ENCODE results near the gene CELSR3. TPM values are rescaled to one million over a fixed set of nuclear protein-coding genes. Genes with fewer than 3 reads are reported as not detected.

CELSR3 gene
- total RNA-seq, 2 donors from 2014 or later = 20.7 to 30.1 TPM

DNA sequence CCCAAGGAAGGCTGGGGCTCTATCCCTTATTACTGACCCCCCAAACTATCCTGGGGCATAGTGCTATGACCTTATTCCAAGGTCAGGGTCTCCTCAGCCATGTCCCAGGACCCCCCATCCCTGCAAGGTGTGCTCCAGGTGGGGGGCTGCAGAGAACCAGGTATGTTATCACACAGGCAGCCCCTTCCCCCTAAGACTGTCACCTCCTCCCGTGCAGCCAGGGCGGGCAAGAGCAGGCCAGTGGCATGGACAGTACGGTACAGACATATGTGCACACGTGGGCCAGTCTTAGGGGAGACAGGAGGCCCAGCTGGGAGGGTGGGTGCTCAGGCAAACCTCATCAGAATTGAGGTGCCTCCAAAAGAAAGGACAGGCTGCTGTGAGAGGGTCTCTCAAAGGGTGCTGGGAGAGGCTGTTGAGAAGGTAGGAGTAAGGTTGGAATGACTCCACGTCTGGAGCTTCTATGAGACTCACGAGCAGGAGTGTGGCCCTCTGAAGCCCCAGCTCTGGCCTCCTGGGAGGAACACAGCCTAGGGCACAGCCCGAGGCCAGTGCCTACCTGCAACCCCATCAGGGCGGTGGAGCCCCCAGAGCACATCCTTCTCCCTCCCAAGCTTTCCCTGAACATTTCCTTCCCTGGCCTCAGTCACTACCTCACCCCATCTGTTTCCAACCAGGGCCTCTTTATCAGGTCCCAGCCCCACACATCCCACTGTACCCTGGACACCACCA lies 65.8 kb downstream of the CELSR3 start:
- Mint-ChIP-seq H3K9me3 (no peaks in the 10 kb centered on the region), H3K27me3 (ENCODE audit: insufficient read depth) (peaks cover 9% of the 10 kb centered on the region), H3K27ac (peak overlapping the region; percentile 53), H3K4me3 (no peak overlapping the region), H3K36me3 (ENCODE audit: low read depth) (peaks cover 38% of the 10 kb centered on the region), H3K4me1 (peaks cover 13% of the 10 kb centered on the region)
- H3K27me3 ChIP-seq (ENCODE audit: control insufficient read depth, insufficient read depth, low read length, poor library complexity, severe bottlenecking) = peaks cover 17% of the 10 kb centered on the region
- TF ChIP-seq, protein P1, sequence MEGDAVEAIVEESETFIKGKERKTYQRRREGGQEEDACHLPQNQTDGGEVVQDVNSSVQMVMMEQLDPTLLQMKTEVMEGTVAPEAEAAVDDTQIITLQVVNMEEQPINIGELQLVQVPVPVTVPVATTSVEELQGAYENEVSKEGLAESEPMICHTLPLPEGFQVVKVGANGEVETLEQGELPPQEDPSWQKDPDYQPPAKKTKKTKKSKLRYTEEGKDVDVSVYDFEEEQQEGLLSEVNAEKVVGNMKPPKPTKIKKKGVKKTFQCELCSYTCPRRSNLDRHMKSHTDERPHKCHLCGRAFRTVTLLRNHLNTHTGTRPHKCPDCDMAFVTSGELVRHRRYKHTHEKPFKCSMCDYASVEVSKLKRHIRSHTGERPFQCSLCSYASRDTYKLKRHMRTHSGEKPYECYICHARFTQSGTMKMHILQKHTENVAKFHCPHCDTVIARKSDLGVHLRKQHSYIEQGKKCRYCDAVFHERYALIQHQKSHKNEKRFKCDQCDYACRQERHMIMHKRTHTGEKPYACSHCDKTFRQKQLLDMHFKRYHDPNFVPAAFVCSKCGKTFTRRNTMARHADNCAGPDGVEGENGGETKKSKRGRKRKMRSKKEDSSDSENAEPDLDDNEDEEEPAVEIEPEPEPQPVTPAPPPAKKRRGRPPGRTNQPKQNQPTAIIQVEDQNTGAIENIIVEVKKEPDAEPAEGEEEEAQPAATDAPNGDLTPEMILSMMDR (conservative IDR thresholded peaks at IDR 0.05) = no peak
- H3K4me1 ChIP-seq (ENCODE audit: control insufficient read depth, insufficient read depth, low read length) = no peaks in the 10 kb centered on the region
- H3K4me3 ChIP-seq (ENCODE audit: low read length) = no peak overlapping the region
- DNase-seq = no peak
- no peak overlapping the region for H3K27ac ChIP-seq (ENCODE audit: low read depth, low read length)
- peaks cover 32% of the 10 kb centered on the region for H3K36me3 ChIP-seq (ENCODE audit: control insufficient read depth, insufficient read depth, low read length)
- H3K9ac ChIP-seq (ENCODE audit: extremely low read depth, low read length, poor library complexity, severe bottlenecking) = no peak overlapping the region
- H3K9me3 ChIP-seq (ENCODE audit: control insufficient read depth, low read length) = no peaks in the 10 kb centered on the region
- WGBS, 2 experiments (ENCODE audit: insufficient coverage in 1 of 2, insufficient read length in 1 of 2) = 89 to 91% methylated on average over 6 to 8 of the region's 8 CpGs

DNA sequence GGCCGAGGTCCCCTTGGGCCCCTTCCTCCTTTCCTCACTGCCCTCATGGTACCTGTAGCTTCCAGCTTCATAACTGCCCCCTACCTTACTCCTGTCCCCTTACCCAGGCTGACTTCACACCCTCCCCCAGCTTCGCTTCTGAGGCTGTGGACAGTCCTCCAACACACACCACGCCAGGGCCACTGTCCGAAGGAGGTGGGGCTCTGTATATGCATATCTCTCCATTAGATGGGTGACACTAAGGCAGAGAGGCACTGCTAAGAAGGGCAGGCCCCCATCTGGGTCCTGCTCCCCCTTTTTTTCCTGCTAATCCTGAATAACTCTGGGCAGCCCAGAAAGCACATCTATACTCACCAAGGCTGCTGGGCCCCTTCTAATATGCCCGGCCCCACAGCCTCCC lies 66.5 kb downstream of the CELSR3 start:
- no peak overlapping the region for H3K27ac ChIP-seq (ENCODE audit: low read depth, low read length)
- H3K27ac Mint-ChIP-seq = no peak overlapping the region
- H3K9me3 Mint-ChIP-seq = no peaks in the 10 kb centered on the region
- H3K36me3 ChIP-seq (ENCODE audit: control insufficient read depth, insufficient read depth, low read length) = peaks cover 26% of the 10 kb centered on the region
- H3K4me3 Mint-ChIP-seq = no peak overlapping the region
- peaks cover 17% of the 10 kb centered on the region for H3K27me3 ChIP-seq (ENCODE audit: control insufficient read depth, insufficient read depth, low read length, poor library complexity, severe bottlenecking)
- WGBS, 2 experiments (ENCODE audit: insufficient coverage in 1 of 2, insufficient read length in 1 of 2) = 79 to 87% methylated on average over 3 to 5 of the region's 5 CpGs
- no peaks in the 10 kb centered on the region for H3K4me1 ChIP-seq (ENCODE audit: control insufficient read depth, insufficient read depth, low read length)
- peak; percentile 58 for DNase-seq
- H3K9me3 ChIP-seq (ENCODE audit: control insufficient read depth, low read length) = no peaks in the 10 kb centered on the region
- peaks cover 13% of the 10 kb centered on the region for H3K4me1 Mint-ChIP-seq
- no peak overlapping the region for H3K9ac ChIP-seq (ENCODE audit: extremely low read depth, low read length, poor library complexity, severe bottlenecking)
- H3K36me3 Mint-ChIP-seq (ENCODE audit: low read depth) = peaks cover 33% of the 10 kb centered on the region
- H3K4me3 ChIP-seq (ENCODE audit: low read length) = no peak overlapping the region
- peaks cover 9% of the 10 kb centered on the region for H3K27me3 Mint-ChIP-seq (ENCODE audit: insufficient read depth)
- TF ChIP-seq, protein P1 (conservative IDR thresholded peaks at IDR 0.05) = no peak

DNA sequence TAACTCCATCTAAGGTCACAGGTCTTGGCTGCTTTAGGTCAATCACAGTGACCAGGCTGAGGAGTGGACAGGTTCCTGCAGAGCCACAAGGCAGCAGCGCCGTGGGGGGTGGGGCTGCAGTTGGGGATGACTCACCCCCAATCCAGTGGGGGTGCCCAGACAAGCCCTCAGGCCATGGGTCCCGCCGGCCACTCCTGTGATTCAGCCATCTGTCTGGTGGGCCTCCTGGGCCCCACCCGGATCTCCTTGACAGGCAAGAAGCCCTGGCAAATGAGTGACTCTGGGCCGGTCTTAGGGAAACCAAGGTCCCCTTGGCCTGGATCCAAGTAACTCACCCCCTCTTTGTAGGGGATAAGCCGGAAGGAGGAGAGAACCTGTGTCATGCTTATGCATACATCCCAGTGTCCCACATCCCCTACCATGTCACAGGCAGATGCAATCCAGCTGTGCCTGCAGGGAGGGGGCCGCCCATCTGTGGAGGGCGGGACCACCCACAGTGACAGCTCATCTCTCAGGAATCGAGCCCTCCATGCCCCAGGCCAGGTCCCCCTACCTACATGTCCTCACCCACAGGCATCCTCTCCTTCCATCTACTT lies 67.1 kb downstream of the CELSR3 start:
- 32 to 43% methylated on average over 5 to 10 of the region's 10 CpGs for WGBS, 2 experiments (ENCODE audit: insufficient coverage in 1 of 2, insufficient read length in 1 of 2)
- H3K4me1 Mint-ChIP-seq = peaks cover 13% of the 10 kb centered on the region
- peaks cover 27% of the 10 kb centered on the region for H3K36me3 Mint-ChIP-seq (ENCODE audit: low read depth)
- TF ChIP-seq, protein P1 (conservative IDR thresholded peaks at IDR 0.05) = no peak
- H3K4me3 Mint-ChIP-seq = peak overlapping the region; percentile 45
- no peak overlapping the region for H3K27ac Mint-ChIP-seq
- H3K27ac ChIP-seq (ENCODE audit: low read depth, low read length) = no peak overlapping the region
- H3K9me3 ChIP-seq (ENCODE audit: control insufficient read depth, low read length) = no peaks in the 10 kb centered on the region
- no peak overlapping the region for H3K9ac ChIP-seq (ENCODE audit: extremely low read depth, low read length, poor library complexity, severe bottlenecking)
- H3K9me3 Mint-ChIP-seq = no peaks in the 10 kb centered on the region
- peak; percentile 83 for DNase-seq
- peaks cover 17% of the 10 kb centered on the region for H3K27me3 ChIP-seq (ENCODE audit: control insufficient read depth, insufficient read depth, low read length, poor library complexity, severe bottlenecking)
- H3K4me1 ChIP-seq (ENCODE audit: control insufficient read depth, insufficient read depth, low read length) = no peaks in the 10 kb centered on the region
- H3K36me3 ChIP-seq (ENCODE audit: control insufficient read depth, insufficient read depth, low read length) = peaks cover 21% of the 10 kb centered on the region
- H3K4me3 ChIP-seq (ENCODE audit: low read length) = no peak overlapping the region
- peaks cover 9% of the 10 kb centered on the region for H3K27me3 Mint-ChIP-seq (ENCODE audit: insufficient read depth)
